Caco-2 (cell line): ENCODE results near the gene ARHGAP18. TPM values are rescaled to one million over a fixed set of nuclear protein-coding genes. Genes with fewer than 3 reads are reported as not detected.

Experiments used
- BruUV-seq: library from RNA; stranded (reverse); fragments of 400-500 nt; replicated peaks from 2 replicates; lab custom pipeline; 2021; lab: Mats Ljungman, UMichigan
- CTCF ChIA-PET: fragments of 300-600 bp; sonication (Branson Sonifier 250); formaldehyde crosslinking; loops from one replicate; lab custom pipeline; 2022; ENCODE audit warnings: antibody characterized with exemption; lab: Charles Lee
- POLR2A ChIA-PET: fragments of 300-600 bp; sonication (Branson Sonifier 250); formaldehyde crosslinking; loops from one replicate; lab custom pipeline; 2022; ENCODE audit warnings: antibody characterized with exemption; lab: Charles Lee
- DNase-seq, 2 experiments: peaks; one replicate each; pipeline versions ENCODE4 v3.0.0 to v3.0.0-alpha.2; 2020 to 2022
- H3K27me3 ChIP-seq: replicated peaks from 2 replicates; pipeline ENCODE4 v1.6.0; 2011; ENCODE audit warnings: low read length; ENCODE audit not compliant: control insufficient read depth, insufficient read depth
- H3K36me3 ChIP-seq: 2 replicates; pipeline ENCODE4 v1.5.1; 2011; ENCODE audit warnings: low read length; ENCODE audit not compliant: control insufficient read depth, insufficient read depth
- H3K4me1 ChIP-seq: fragments of 250-450 bp; sonication (Bioruptor Pico); 2 replicates; pipeline ENCODE4 v1.5.1; 2020; ENCODE audit warnings: mild to moderate bottlenecking
- H3K4me3 ChIP-seq: 2 replicates; pipeline ENCODE4 v1.5.1; 2011; ENCODE audit warnings: low read depth, mild to moderate bottlenecking, control low read depth, low read length
- H3K9me3 ChIP-seq: fragments of 250-450 bp; sonication (Bioruptor Pico); 2 replicates; pipeline ENCODE4 v1.5.1; 2020; ENCODE audit warnings: mild to moderate bottlenecking, moderate library complexity
- H3K27ac Mint-ChIP-seq: one replicate; pipeline ENCODE4 v1.8.0; 2022; ENCODE audit warnings: mixed read lengths; ENCODE audit not compliant: unreplicated experiment
- H3K27me3 Mint-ChIP-seq: one replicate; pipeline ENCODE4 v1.8.0; 2022; ENCODE audit warnings: mixed read lengths; ENCODE audit not compliant: insufficient read depth, unreplicated experiment
- H3K36me3 Mint-ChIP-seq: one replicate; pipeline ENCODE4 v1.8.0; 2022; ENCODE audit warnings: mild to moderate bottlenecking, mixed read lengths; ENCODE audit not compliant: insufficient read depth, unreplicated experiment
- H3K4me1 Mint-ChIP-seq: one replicate; pipeline ENCODE4 v1.8.0; 2022; ENCODE audit warnings: low read depth, mixed read lengths; ENCODE audit not compliant: unreplicated experiment
- H3K4me3 Mint-ChIP-seq: one replicate; pipeline ENCODE4 v1.8.0; 2022; ENCODE audit warnings: mild to moderate bottlenecking, moderate library complexity, mixed read lengths; ENCODE audit not compliant: unreplicated experiment
- H3K9me3 Mint-ChIP-seq: one replicate; pipeline ENCODE4 v1.8.0; 2022; ENCODE audit warnings: mixed read lengths; ENCODE audit not compliant: unreplicated experiment
- CTCF ChIP-seq, 2 experiments: fragments of 200-600 bp in 1 of 2; IDR thresholded peaks; 1 replicate in 1 of 2; 2 replicates in 1 of 2; pipeline versions ENCODE4 v1.5.1 to v1.8.0; 2011 to 2022; ENCODE audit warnings: antibody characterized with exemption in 1 of 2, control low read depth in 1 of 2, inconsistent platforms in 1 of 2, low read depth in 1 of 2, low read length in 1 of 2, mild to moderate bottlenecking in 1 of 2, moderate library complexity in 1 of 2; ENCODE audit not compliant: insufficient read depth in 1 of 2, severe bottlenecking in 1 of 2, unreplicated experiment in 1 of 2
- intact Hi-C: fragments of 100-400 bp; cut with micrococcal nuclease; formaldehyde crosslinking; loops from one replicate; pipeline ENCODE4 v1.10.0; 2022; ENCODE audit not compliant: unreplicated experiment
- total RNA-seq: library from RNA; stranded (reverse); gene quantifications from 2 replicates; pipeline ENCODE4 v1.2.3, GENCODE V29; 2022

ARHGAP18 gene
- total RNA-seq, 1 experiment from 2014 or later, result 15.0 TPM

DNA sequence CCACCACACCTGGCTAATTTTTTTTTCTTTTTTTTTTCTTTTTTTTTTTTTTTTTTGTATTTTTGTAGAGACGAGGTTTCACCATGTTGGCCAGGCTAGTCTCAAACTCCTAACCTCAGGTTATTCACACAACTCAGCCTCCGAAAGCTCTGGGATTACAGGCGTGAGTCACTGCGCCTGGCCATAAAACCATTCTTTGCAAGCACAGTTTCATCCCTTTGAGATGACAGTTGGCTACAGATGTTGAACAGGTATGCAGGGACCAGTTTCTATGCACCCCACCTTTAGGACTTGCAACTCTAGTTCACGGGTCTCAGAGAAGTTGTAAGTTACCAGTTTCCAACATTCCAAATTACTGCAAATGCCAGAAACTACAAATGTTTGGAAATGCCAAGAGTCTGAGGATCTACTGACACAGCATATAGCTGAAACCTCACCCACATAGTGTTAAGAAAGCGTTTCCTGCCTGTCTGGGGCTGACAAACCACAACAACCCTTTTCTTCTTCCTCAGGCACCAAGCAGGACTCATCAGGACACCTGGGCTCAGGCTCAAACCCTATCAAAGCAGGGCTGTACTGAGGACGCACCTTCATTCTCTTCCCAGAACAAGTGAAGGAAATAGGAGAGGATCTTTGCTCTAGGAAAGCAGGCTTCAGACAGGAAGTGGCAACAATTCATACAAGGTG, 22.9 kb downstream of the ARHGAP18 start:
- no peak for TF ChIP-seq CTCF (IDR thresholded peaks at IDR 0.05; ENCODE audit: insufficient read depth in 1 of 2, low read depth in 1 of 2, low read length in 1 of 2, severe bottlenecking in 1 of 2, unreplicated experiment in 1 of 2)
- peaks cover 52% of the 10 kb centered on the region for H3K4me1 ChIP-seq
- H3K9me3 Mint-ChIP-seq, result no peaks in the 10 kb centered on the region
- H3K4me3 ChIP-seq, result no peak overlapping the region
- H3K36me3 Mint-ChIP-seq, result no peaks in the 10 kb centered on the region
- no peak for DNase-seq
- peaks cover 2% of the 10 kb centered on the region; the same call in 1 of the 2 replicates for H3K36me3 ChIP-seq
- no peak overlapping the region for H3K27ac Mint-ChIP-seq
- no peak overlapping the region for H3K4me3 Mint-ChIP-seq
- peaks cover 19% of the 10 kb centered on the region for H3K4me1 Mint-ChIP-seq
- no peaks in the 10 kb centered on the region for H3K27me3 ChIP-seq
- H3K27me3 Mint-ChIP-seq, result no peaks in the 10 kb centered on the region
- ChIA-PET POLR2A (no interaction called here), CTCF (no interaction called here)
- no TSS peak for BruUV-seq
- H3K9me3 ChIP-seq, result no peaks in the 10 kb centered on the region
- intact Hi-C loops, result no loop called here

- Histone ChIP-seq H3K36me3 (peaks cover 2% of the 10 kb centered on the region; the same call in 1 of the 2 replicates), H3K27me3 (no peaks in the 10 kb centered on the region), H3K9me3 (no peaks in the 10 kb centered on the region), H3K4me3 (no peak overlapping the region), H3K4me1 (peaks cover 39% of the 10 kb centered on the region)
- Mint-ChIP-seq H3K27ac (no peak overlapping the region), H3K36me3 (no peaks in the 10 kb centered on the region), H3K4me1 (peaks cover 18% of the 10 kb centered on the region), H3K4me3 (no peak overlapping the region), H3K9me3 (no peaks in the 10 kb centered on the region), H3K27me3 (no peaks in the 10 kb centered on the region)
- intact Hi-C loops, result no loop called here
- TF ChIP-seq CTCF (IDR thresholded peaks at IDR 0.05; ENCODE audit: insufficient read depth in 1 of 2, low read depth in 1 of 2, low read length in 1 of 2, severe bottlenecking in 1 of 2, unreplicated experiment in 1 of 2), result no peak
- no TSS peak for BruUV-seq
- ChIA-PET CTCF (interaction anchor here (0.7 kb wide), 1 partner anchor 24 kb away, joined by 3 read pairs; the partner anchor contains the start of gene ARHGAP18), POLR2A (no interaction called here)
- no peak for DNase-seq
These were observed 24.3 kb downstream of the ARHGAP18 start for GRCh38 chr6:129685662-129686031.

- Histone ChIP-seq H3K4me1 (peaks cover 36% of the 10 kb centered on the region), H3K9me3 (no peaks in the 10 kb centered on the region), H3K4me3 (no peak overlapping the region), H3K36me3 (peaks cover 2% of the 10 kb centered on the region; the same call in 1 of the 2 replicates), H3K27me3 (no peaks in the 10 kb centered on the region)
- BruUV-seq, result no TSS peak
- peaks cover 19% of the 10 kb centered on the region for H3K4me1 Mint-ChIP-seq
- intact Hi-C loops, result no loop called here
- no peak overlapping the region for H3K4me3 Mint-ChIP-seq
- no peaks in the 10 kb centered on the region for H3K36me3 Mint-ChIP-seq
- DNase-seq, result no peak
- ChIA-PET CTCF (interaction anchor here (0.6 kb wide), 1 partner anchor 99 kb away, joined by 3 read pairs; no protein-coding TSS in a partner anchor), POLR2A (no interaction called here)
- H3K27ac Mint-ChIP-seq, result no peak overlapping the region
- no peaks in the 10 kb centered on the region for H3K9me3 Mint-ChIP-seq
- no peaks in the 10 kb centered on the region for H3K27me3 Mint-ChIP-seq
- no peak for TF ChIP-seq CTCF (IDR thresholded peaks at IDR 0.05; ENCODE audit: insufficient read depth in 1 of 2, low read depth in 1 of 2, low read length in 1 of 2, severe bottlenecking in 1 of 2, unreplicated experiment in 1 of 2)
These were observed 24.9 kb downstream of the ARHGAP18 start for GRCh38 chr6:129684903-129685661.
